Fibroblast of mammary gland (primary cell): ENCODE results near the gene CAPN8.

Experiments
- DNase-seq: peaks from one replicate; pipeline ENCODE4 v3.0.0-alpha.2; 2010; ENCODE audit warnings: low read depth
- H3K4me3 ChIP-seq: 2 replicates; pipeline ENCODE4 v1.5.1; 2011; ENCODE audit warnings: low read depth, mild to moderate bottlenecking, low read length, moderate library complexity; ENCODE audit not compliant: control insufficient read depth
- CTCF ChIP-seq: conservative IDR thresholded peaks from 2 replicates; pipeline ENCODE4 v1.5.1; 2011; ENCODE audit warnings: low read depth, low read length, inconsistent platforms; ENCODE audit not compliant: control insufficient read depth, insufficient read depth

Gene CAPN8

GRCh38 chr1:223634423-223634822 lies 31.1 kb downstream of the CAPN8 start:
- no peak for TF ChIP-seq CTCF
- H3K4me3 ChIP-seq = no peak overlapping the region
- no peak for DNase-seq

DNA sequence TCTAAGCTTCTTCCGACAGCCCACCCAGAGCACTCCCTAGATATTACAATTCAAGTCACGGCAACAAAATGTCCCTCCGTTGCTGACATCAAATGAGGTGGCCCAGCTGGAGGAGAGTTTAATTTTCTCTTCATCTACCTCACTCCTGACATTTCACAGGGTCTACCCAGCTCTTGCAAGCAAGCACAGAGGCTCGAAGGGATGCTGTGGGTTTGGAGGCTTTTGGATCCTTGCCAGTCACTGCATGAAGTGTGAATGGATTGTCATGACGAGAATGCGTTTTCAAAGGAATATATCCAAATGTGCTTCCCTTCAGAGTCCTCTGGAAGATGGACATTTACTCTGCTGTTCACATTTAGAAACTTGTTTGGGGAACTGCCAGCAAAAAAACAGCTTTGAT lies 33.5 kb downstream of the CAPN8 start:
- no peak overlapping the region for H3K4me3 ChIP-seq
- DNase-seq = no peak
- no peak for TF ChIP-seq CTCF

GRCh38 chr1:223631473-223631872 lies 34.0 kb downstream of the CAPN8 start:
- TF ChIP-seq CTCF = no peak
- DNase-seq = peak; percentile 5
- no peak overlapping the region for H3K4me3 ChIP-seq

GRCh38 chr1:223629126-223629457 lies 36.4 kb downstream of the CAPN8 start:
- TF ChIP-seq CTCF = no peak
- no peak for DNase-seq
- no peak overlapping the region for H3K4me3 ChIP-seq

GRCh38 chr1:223628233-223629125 lies 37.0 kb downstream of the CAPN8 start:
- H3K4me3 ChIP-seq = no peak overlapping the region
- DNase-seq = peak; percentile 26
- TF ChIP-seq CTCF = peak; percentile 54

DNA sequence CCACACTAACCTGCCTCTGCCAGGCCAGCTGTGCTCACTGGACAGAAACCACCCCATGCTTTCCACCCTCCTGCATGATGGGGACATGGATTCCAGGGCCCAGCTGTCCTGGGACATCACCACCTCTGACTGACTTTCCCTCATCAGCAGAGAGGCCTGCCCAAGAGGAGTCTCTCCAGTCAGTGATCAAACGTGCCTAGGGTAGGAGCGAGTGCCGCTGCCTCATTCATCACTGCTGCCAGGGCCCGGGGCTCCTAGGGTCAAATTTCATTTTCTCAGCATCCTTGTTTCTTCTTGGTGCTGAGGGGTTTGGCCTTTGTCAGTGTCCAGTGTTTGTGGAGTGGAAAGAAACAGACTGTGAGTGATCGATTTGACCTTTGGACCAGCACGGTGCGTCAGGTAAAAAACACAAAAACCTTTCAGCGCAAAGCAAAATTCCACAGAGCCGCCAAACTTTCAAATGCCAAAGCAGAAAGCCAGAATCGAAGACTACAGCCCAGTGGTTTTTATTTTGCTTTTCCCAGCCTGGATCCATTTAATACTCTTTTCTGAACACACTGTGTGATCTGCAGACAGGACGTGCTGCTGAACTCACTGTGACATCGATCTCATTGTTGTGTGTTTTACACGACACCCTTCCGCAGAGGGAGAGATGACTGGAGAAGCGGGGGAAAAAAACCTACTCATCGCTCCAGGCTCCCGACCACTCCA lies 43.2 kb downstream of the CAPN8 start:
- no peak for DNase-seq
- no peak overlapping the region for H3K4me3 ChIP-seq
- no peak for TF ChIP-seq CTCF

DNA sequence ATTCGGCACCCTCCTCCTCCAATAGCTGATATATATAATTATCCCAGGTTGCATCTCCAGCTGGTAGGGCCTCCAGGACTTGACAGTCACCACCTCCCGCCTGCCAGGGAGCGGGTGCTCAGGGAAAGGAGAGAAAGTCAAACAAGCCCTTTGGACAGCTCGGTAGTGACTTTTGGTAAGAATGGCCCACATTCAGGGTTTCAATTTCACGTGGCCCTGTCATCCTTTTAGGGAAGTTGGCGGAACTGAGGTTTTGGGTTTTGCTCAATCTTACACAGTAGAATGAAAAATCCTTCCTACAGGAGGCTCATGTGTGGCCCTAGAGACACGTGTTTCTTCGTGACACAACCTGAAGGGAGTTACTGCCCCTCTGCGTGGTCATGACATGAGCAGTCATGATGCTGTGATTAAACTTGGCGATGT lies 44.2 kb downstream of the CAPN8 start:
- TF ChIP-seq CTCF = no peak
- DNase-seq = no peak
- no peak overlapping the region for H3K4me3 ChIP-seq
